Measurements from ENCODE around the gene OR51S1.

DNA sequence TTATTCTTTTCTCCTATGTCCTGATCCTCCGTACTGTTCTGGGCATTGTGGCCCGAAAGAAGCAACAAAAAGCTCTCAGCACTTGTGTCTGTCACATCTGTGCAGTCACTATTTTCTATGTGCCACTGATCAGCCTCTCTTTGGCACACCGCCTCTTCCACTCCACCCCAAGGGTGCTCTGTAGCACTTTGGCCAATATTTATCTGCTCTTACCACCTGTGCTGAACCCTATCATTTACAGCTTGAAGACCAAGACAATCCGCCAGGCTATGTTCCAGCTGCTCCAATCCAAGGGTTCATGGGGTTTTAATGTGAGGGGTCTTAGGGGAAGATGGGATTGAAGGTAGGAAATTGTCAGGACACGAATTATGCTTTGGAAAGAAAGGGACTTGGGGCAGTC lies 33.5 kb upstream of the OR51S1 start:
- TF ChIP-seq, protein P1, sequence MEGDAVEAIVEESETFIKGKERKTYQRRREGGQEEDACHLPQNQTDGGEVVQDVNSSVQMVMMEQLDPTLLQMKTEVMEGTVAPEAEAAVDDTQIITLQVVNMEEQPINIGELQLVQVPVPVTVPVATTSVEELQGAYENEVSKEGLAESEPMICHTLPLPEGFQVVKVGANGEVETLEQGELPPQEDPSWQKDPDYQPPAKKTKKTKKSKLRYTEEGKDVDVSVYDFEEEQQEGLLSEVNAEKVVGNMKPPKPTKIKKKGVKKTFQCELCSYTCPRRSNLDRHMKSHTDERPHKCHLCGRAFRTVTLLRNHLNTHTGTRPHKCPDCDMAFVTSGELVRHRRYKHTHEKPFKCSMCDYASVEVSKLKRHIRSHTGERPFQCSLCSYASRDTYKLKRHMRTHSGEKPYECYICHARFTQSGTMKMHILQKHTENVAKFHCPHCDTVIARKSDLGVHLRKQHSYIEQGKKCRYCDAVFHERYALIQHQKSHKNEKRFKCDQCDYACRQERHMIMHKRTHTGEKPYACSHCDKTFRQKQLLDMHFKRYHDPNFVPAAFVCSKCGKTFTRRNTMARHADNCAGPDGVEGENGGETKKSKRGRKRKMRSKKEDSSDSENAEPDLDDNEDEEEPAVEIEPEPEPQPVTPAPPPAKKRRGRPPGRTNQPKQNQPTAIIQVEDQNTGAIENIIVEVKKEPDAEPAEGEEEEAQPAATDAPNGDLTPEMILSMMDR (IDR thresholded peaks at IDR 0.05) = no peak
- no peak for TF ChIP-seq POLR2A (IDR thresholded peaks at IDR 0.05)

Measured in Peyer's patch (tissue), 4 donors.